A673 (cell line): ENCODE measurements around the gene MAP3K7.

Experiments
- EZH2 ChIP-seq: fragments of 200-600 bp; sonication (generic); IDR thresholded peaks from 2 replicates; pipeline ENCODE4 v1.6.1; 2017; ENCODE audit warnings: borderline replicate concordance, low read depth, mild to moderate bottlenecking, mixed read lengths, antibody characterized with exemption, low read length; ENCODE audit not compliant: poor library complexity, severe bottlenecking
- TF ChIP-seq, protein P1 (sequence below): fragments of 300-800, 200-600 bp; sonication (generic); conservative IDR thresholded peaks from 2 replicates; pipeline ENCODE4 v1.5.1; 2017; ENCODE audit warnings: low read depth, mild to moderate bottlenecking, antibody characterized with exemption, low read length, moderate library complexity, mixed read lengths

DNA sequence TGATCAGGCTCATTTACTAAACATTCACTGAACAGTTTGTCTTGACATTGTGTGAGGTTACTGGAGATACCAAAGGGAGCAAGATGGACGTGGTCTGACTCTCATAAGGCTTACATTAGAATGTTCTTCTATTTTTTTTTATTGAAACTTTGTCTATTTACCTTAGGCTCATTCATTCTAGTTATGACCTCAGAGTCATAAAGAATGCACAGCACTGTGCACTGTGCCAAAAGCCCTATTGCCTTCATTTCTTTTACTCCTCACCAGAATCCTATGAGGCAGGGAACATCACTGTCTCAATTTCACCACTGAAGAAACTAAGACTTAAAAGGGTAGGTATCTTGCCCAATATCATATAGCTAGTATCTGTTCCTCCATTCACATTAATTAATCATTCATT lies 94.5 kb downstream of the MAP3K7 start:
- TF ChIP-seq, protein P1, sequence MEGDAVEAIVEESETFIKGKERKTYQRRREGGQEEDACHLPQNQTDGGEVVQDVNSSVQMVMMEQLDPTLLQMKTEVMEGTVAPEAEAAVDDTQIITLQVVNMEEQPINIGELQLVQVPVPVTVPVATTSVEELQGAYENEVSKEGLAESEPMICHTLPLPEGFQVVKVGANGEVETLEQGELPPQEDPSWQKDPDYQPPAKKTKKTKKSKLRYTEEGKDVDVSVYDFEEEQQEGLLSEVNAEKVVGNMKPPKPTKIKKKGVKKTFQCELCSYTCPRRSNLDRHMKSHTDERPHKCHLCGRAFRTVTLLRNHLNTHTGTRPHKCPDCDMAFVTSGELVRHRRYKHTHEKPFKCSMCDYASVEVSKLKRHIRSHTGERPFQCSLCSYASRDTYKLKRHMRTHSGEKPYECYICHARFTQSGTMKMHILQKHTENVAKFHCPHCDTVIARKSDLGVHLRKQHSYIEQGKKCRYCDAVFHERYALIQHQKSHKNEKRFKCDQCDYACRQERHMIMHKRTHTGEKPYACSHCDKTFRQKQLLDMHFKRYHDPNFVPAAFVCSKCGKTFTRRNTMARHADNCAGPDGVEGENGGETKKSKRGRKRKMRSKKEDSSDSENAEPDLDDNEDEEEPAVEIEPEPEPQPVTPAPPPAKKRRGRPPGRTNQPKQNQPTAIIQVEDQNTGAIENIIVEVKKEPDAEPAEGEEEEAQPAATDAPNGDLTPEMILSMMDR = no peak
- no peak for TF ChIP-seq EZH2
